ENCODE results near the gene THUMPD3.

THUMPD3 gene

GRCh38 chr3:9346141-9346540 is 16.7 kb upstream of the THUMPD3 start:
- TF ChIP-seq CTCF (conservative IDR thresholded peaks at IDR 0.05; ENCODE audit: low read length): no peak
- DNase-seq (ENCODE audit: low read depth): no peak
- no peak overlapping the region for H3K4me3 ChIP-seq (ENCODE audit: low read length)

- TF ChIP-seq CTCF (conservative IDR thresholded peaks at IDR 0.05; ENCODE audit: low read length): no peak
- peak; percentile 41 for DNase-seq (ENCODE audit: low read depth)
- no peak overlapping the region for H3K4me3 ChIP-seq (ENCODE audit: low read length)
Observed at GRCh38 chr3:9347081-9347480, 15.8 kb upstream of the THUMPD3 start.

- H3K4me3 ChIP-seq (ENCODE audit: low read length): no peak overlapping the region
- peak; percentile 92 for DNase-seq (ENCODE audit: low read depth)
- no peak for TF ChIP-seq CTCF (conservative IDR thresholded peaks at IDR 0.05; ENCODE audit: low read length)
Observed at GRCh38 chr3:9347887-9348286, 15.0 kb upstream of the THUMPD3 start.

- TF ChIP-seq CTCF (conservative IDR thresholded peaks at IDR 0.05; ENCODE audit: low read length): no peak
- peak; percentile 88 for DNase-seq (ENCODE audit: low read depth)
- no peak overlapping the region for H3K4me3 ChIP-seq (ENCODE audit: low read length)
Observed at GRCh38 chr3:9349321-9350117, 13.3 kb upstream of the THUMPD3 start.

GRCh38 chr3:9351709-9352126 is 11.1 kb upstream of the THUMPD3 start:
- no peak for DNase-seq (ENCODE audit: low read depth)
- TF ChIP-seq CTCF (conservative IDR thresholded peaks at IDR 0.05; ENCODE audit: low read length): no peak
- no peak overlapping the region for H3K4me3 ChIP-seq (ENCODE audit: low read length)

GRCh38 chr3:9352917-9353752 is 9.7 kb upstream of the THUMPD3 start:
- peak; percentile 97 for TF ChIP-seq CTCF (conservative IDR thresholded peaks at IDR 0.05; ENCODE audit: low read length)
- no peak overlapping the region for H3K4me3 ChIP-seq (ENCODE audit: low read length)
- peak; percentile 73 for DNase-seq (ENCODE audit: low read depth)
